HepG2 (cell line): ENCODE data around the gene TANGO6. TPM values are rescaled to one million over a fixed set of nuclear protein-coding genes. Genes with fewer than 3 reads are reported as not detected.

Experiments
- CBX5 ChIP-seq: sonication (generic); formaldehyde crosslinking; IDR thresholded peaks from 2 replicates; pipeline ENCODE4 v1.4.0; 2020; ENCODE audit warnings: missing genetic modification reagents, borderline replicate concordance
- DMTF1 ChIP-seq: sonication (generic); formaldehyde crosslinking; IDR thresholded peaks from 2 replicates; pipeline ENCODE4 v1.4.0; 2020; ENCODE audit warnings: mild to moderate bottlenecking, missing genetic modification reagents
- ERF ChIP-seq: IDR thresholded peaks from 2 replicates; pipeline ENCODE4 v1.6.1; 2018; ENCODE audit warnings: missing biosample characterization, missing genetic modification reagents
- FOXK2 ChIP-seq: fragments of 450-650 bp; IDR thresholded peaks from 2 replicates; pipeline ENCODE4 v1.6.1; 2016
- GABPA ChIP-seq, 2 experiments: IDR thresholded peaks; 2 replicates each; pipeline ENCODE4 v1.6.1; 2011 to 2016; ENCODE audit warnings: low read depth in 2 of 2, low read length in 1 of 2, missing biosample characterization in 1 of 2, missing genetic modification characterization in 1 of 2
- HES4 ChIP-seq: sonication (generic); formaldehyde crosslinking; IDR thresholded peaks from 2 replicates; pipeline ENCODE4 v1.9.0; 2021; ENCODE audit warnings: mild to moderate bottlenecking, missing genetic modification reagents, borderline replicate concordance
- MAF1 ChIP-seq: sonication (generic); formaldehyde crosslinking; IDR thresholded peaks from 2 replicates; pipeline ENCODE4 v1.5.0; 2020; ENCODE audit warnings: missing genetic modification reagents, borderline replicate concordance
- NCOA5 ChIP-seq: sonication (generic); formaldehyde crosslinking; IDR thresholded peaks from 2 replicates; pipeline ENCODE4 v1.4.0; 2020; ENCODE audit warnings: missing genetic modification reagents
- PAXIP1 ChIP-seq: sonication (generic); formaldehyde crosslinking; conservative IDR thresholded peaks from 2 replicates; pipeline ENCODE4 v1.4.0; 2020; ENCODE audit warnings: mild to moderate bottlenecking, missing genetic modification reagents, moderate library complexity
- SNAPC4 ChIP-seq: sonication (generic); formaldehyde crosslinking; IDR thresholded peaks from 2 replicates; pipeline ENCODE4 v1.4.0; 2020; ENCODE audit warnings: mild to moderate bottlenecking, missing genetic modification reagents
- SP1 ChIP-seq, 2 experiments: fragments of 450-650 bp in 1 of 2; sonication (generic) in 1 of 2; formaldehyde crosslinking in 1 of 2; IDR thresholded peaks; 2 replicates each; pipeline versions ENCODE4 v1.4.0 to v1.6.1; 2016 to 2020; ENCODE audit warnings: missing genetic modification reagents in 1 of 2
- SYNCRIP ChIP-seq: fragments of 200-400 bp; formaldehyde crosslinking; IDR thresholded peaks from 2 replicates; pipeline ENCODE4 v1.6.1; 2018; ENCODE audit warnings: mild to moderate bottlenecking, low read depth, low read length; ENCODE audit not compliant: insufficient read depth
- THYN1 ChIP-seq: sonication (generic); formaldehyde crosslinking; IDR thresholded peaks from 2 replicates; pipeline ENCODE4 v1.8.1; 2023; ENCODE audit warnings: low read depth, mild to moderate bottlenecking, moderate library complexity, missing genetic modification reagents, borderline replicate concordance
- ZNF235 ChIP-seq: sonication (generic); formaldehyde crosslinking; IDR thresholded peaks from 2 replicates; pipeline ENCODE4 v1.8.1; 2023; ENCODE audit warnings: mild to moderate bottlenecking, missing genetic modification reagents, borderline replicate concordance
- ZNF33B ChIP-seq: sonication (generic); formaldehyde crosslinking; IDR thresholded peaks from 2 replicates; pipeline ENCODE4 v1.5.1; 2020; ENCODE audit warnings: mild to moderate bottlenecking, missing genetic modification reagents
- ZNF501 ChIP-seq: sonication (generic); formaldehyde crosslinking; IDR thresholded peaks from 2 replicates; pipeline ENCODE4 v1.5.1; 2020; ENCODE audit warnings: mild to moderate bottlenecking, moderate library complexity, missing genetic modification reagents
- ZNF660 ChIP-seq: sonication (generic); formaldehyde crosslinking; IDR thresholded peaks from 2 replicates; pipeline ENCODE4 v1.5.1; 2020; ENCODE audit warnings: mild to moderate bottlenecking, low read depth, missing genetic modification reagents, borderline replicate concordance
- ZNF670 ChIP-seq: sonication (generic); formaldehyde crosslinking; IDR thresholded peaks from 2 replicates; pipeline ENCODE4 v1.8.0; 2022; ENCODE audit warnings: mild to moderate bottlenecking, missing genetic modification reagents, borderline replicate concordance
- ZNF766 ChIP-seq: sonication (generic); formaldehyde crosslinking; IDR thresholded peaks from 2 replicates; pipeline ENCODE4 v1.5.0; 2020; ENCODE audit warnings: missing genetic modification reagents, borderline replicate concordance
- ZNF781 ChIP-seq: sonication (generic); formaldehyde crosslinking; IDR thresholded peaks from 2 replicates; pipeline ENCODE4 v1.5.1; 2020; ENCODE audit warnings: borderline replicate concordance, mild to moderate bottlenecking, missing genetic modification reagents; ENCODE audit errors: not compliant biosample characterization
- polyA plus RNA-seq, 8 experiments: library from polyadenylated mRNA; depleted of rRNA in 3 of 8; stranded (reverse) in 7 of 8; unstranded in 1 of 8; fragments of >200 nt; fragmentation: Illumina TruSeq in 4 of 8; extraction: Trizol in 4 of 8; gene quantifications; 2 replicates each; pipeline versions ENCODE4 v1.2.1 to v1.2.3, GENCODE V29; 2011 to 2016; ENCODE audit warnings: low read depth in 4 of 8, missing spikeins in 1 of 8, mixed read lengths in 1 of 8; ENCODE audit not compliant: insufficient read depth in 1 of 8
- total RNA-seq, 5 experiments: library from RNA; depleted of rRNA; stranded (reverse); fragments of >200 nt; fragmentation: Illumina TruSeq; extraction: Trizol; gene quantifications; 2 replicates each; pipeline ENCODE4 v1.2.3, GENCODE V29; 2016; ENCODE audit warnings: low read depth in 1 of 5

The TANGO6 gene
- total and polyA plus RNA-seq, 2 of the 13 experiments (the other 11 are each of a cell fraction or from before 2014, with no cell fraction given) = 7.2 to 13.3 TPM

GRCh38 chr16:68892214-68892613 is 48.9 kb downstream of the TANGO6 start (continued):
- TF ChIP-seq SNAPC4 (no peak), SYNCRIP (no peak), ZNF660 (CRISPR knock-in tag) (no peak), ZNF235 (CRISPR knock-in tag) (no peak), ZNF766 (no peak), PAXIP1 (CRISPR knock-in tag) (peak; percentile 46; the same call in 1 of the 2 replicates), THYN1 (CRISPR knock-in tag) (no peak), GABPA (IDR thresholded peaks at IDR 0.05; ENCODE audit: low read depth, low read length) (no peak), GABPA (CRISPR knock-in tag; IDR thresholded peaks at IDR 0.05; ENCODE audit: low read depth) (no peak), ZNF781 (CRISPR knock-in tag) (no peak), ZNF33B (CRISPR knock-in tag) (no peak), ZNF501 (CRISPR knock-in tag) (no peak), ZNF670 (CRISPR knock-in tag) (no peak), HES4 (CRISPR knock-in tag) (no peak), FOXK2 (no peak), SP1 (IDR thresholded peaks at IDR 0.05) (no peak), SP1 (CRISPR knock-in tag; IDR thresholded peaks at IDR 0.05) (no peak), MAF1 (CRISPR knock-in tag) (no peak), DMTF1 (CRISPR knock-in tag) (no peak), CBX5 (CRISPR knock-in tag) (no peak), NCOA5 (no peak), ERF (CRISPR knock-in tag) (no peak)
